Right ventricle myocardium superior (tissue), 1 donor: ENCODE data around the gene TNS2. TPM values are rescaled to one million over a fixed set of nuclear protein-coding genes. Genes with fewer than 3 reads are reported as not detected.
"Not testable (repeated sequence)": the region's sequence is repeated elsewhere in the genome, so short reads cannot be mapped to it uniquely, and the experiment has no call there.

Experiments
- ATAC-seq: fragments of 200-7000 bp; cut with Tn5 transposase; one replicate; pipeline ENCODE4 v1.9.1; 2020; ENCODE audit warnings: mild to moderate bottlenecking; ENCODE audit not compliant: poor library complexity
- DNase-seq: peaks from one replicate; pipeline ENCODE4 v3.0.0-alpha.2; 2020
- intact Hi-C: fragments of 100-400 bp; cut with DNase I; formaldehyde crosslinking; loops from one replicate; pipeline ENCODE4 v1.11.2; 2022
- microRNA-seq: library from miRNA; unstranded; fragments of <30 nt; microRNA quantifications from one replicate; pipeline ENCODE4 v1.2.0, GENCODE V29; 2020
- total RNA-seq: library from RNA; stranded (reverse); fragmentation: NEBNext Ultra II Directional; extraction: Animal tissue kit (Norgen Biotek cat#: 25700); gene quantifications from one replicate; pipeline ENCODE4 v1.2.1, GENCODE V29; 2021
- donor health status: DM: no; HTN: yes; CAD: no; lungs with severe emphysema.

TNS2 gene
- total RNA-seq, 1 donor from 2014 or later = 107 TPM

DNA sequence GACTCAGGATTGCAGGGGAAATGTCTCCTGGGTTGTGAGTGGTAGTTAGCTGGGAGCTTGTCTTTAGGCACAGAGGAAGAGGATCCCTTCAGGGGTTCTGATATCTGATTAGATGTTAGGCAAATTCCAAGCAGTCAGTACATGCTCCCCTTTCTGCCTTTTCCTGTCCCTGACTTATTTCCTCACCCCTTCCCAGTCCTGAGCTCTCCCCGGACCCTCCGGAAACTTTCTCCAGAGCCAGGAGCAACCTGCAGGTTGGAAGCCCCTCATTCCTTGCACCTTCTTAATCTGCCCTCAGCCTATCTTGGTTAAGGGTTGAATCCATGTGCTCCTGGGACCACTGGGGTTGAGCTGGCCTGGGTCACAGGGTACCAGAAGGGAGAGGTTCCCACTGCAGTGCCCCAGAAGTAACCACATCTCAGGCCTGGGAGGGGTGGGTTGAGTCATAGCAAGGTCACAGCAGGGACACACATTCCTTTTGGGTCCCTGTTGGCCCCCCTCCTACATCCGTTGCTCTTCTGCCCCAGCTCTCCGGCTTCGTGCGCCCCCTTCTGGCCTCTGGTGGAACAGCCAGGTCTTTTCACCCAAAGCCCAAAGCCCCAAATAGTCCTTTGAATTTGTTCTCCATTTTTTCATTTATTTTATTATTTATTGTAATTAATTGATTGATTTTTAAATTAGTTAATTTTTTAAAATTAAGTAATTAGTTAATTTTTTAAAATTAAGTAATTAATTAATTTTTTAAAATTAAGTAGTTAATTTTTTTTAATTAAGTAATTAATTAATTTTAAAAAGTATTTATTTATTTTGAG is 49.4 kb downstream of the TNS2 start:
- intact Hi-C loops = loop anchor here (2.0 kb wide), 1 partner anchor 32 kb away; no protein-coding TSS in a partner anchor
- DNase-seq (peak; percentile 95), ATAC-seq (peak; percentile 78)

GRCh38 chr12:53100466-53101151 is 50.7 kb downstream of the TNS2 start:
- intact Hi-C loops = no loop called here
- ATAC-seq (no peak), DNase-seq (no peak)

DNA sequence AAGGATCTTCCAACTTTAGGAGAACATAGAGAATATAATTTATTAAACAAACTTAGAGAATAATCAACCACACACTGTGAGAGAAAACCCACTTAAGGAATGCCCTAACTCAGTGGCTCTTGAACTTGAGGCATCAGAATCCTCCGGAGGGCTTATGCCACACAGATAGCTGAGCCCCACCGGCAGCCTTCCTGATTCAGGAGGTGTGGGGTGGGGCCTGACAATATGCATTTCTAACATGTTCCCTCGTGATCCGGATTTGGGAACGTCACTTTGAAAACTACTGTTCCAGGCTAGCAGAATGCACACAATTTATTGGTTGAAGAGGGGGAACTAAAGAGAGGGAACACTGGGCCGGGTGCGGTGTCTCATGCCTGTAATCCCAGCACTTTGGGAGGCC is 51.4 kb downstream of the TNS2 start:
- no peak for DNase-seq
- intact Hi-C loops = no loop called here
- no peak for ATAC-seq

GRCh38 chr12:53101931-53102781 is 52.3 kb downstream of the TNS2 start:
- intact Hi-C loops = no loop called here
- DNase-seq = no peak
- no peak for ATAC-seq

- intact Hi-C loops = no loop called here
- ATAC-seq = no peak
- no peak for DNase-seq
These were observed 53.3 kb downstream of the TNS2 start, which contains the start of gene SOAT2 for GRCh38 chr12:53102883-53103807. Gene SOAT2, plus strand, starts transcription at chr12:53103486. Its CDS starts 92 bp downstream, at chr12:53103578.

- DNase-seq (no peak), ATAC-seq (no peak)
- intact Hi-C loops = no loop called here
These were observed 54.0 kb downstream of the TNS2 start for GRCh38 chr12:53103860-53104305.

- ATAC-seq (no peak), DNase-seq (no peak)
- intact Hi-C loops = no loop called here
These were observed 55.4 kb downstream of the TNS2 start for GRCh38 chr12:53105256-53105655.

- intact Hi-C loops = no loop called here
- no peak for ATAC-seq
- DNase-seq = no peak
These were observed 56.0 kb downstream of the TNS2 start for GRCh38 chr12:53105712-53106439.

GRCh38 chr12:53107122-53107521 is 57.3 kb downstream of the TNS2 start:
- ATAC-seq = no peak
- DNase-seq = no peak
- intact Hi-C loops = no loop called here

DNA sequence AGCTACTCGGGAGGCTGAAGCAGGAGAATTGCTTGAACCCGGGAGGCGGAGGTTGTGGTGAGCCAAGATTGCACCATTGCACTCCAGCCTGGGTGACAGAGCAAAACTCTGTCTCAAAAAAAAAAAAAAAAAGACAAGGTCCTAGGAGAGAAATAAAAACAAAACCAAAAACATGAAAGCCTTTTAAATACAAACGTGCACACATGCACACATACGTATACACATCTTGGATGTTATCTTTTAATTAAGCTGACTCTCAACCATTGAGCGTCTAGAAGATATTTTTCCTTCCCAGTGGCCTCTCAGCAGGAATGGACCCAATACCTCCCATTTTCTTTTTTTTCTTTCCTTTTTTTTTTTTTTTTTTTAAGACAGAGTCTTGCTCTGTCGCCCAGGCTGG is 62.6 kb downstream of the TNS2 start:
- ATAC-seq, intact Hi-C loops, DNase-seq: not testable (repeated sequence)

- intact Hi-C loops = no loop called here
- no peak for DNase-seq
- ATAC-seq = no peak
These were observed 63.4 kb downstream of the TNS2 start for GRCh38 chr12:53113136-53113705.

- DNase-seq (no peak), ATAC-seq (no peak)
- intact Hi-C loops = no loop called here
These were observed 64.1 kb downstream of the TNS2 start for GRCh38 chr12:53113951-53114350.

Small RNA genes within 50 kb of the gene (microRNA-seq; reads per million reads assigned to microRNA genes)
- gene MIR6757 = not detected

Other genes starting within 250 kb of the TNS2 start
- gene KRT4, start 235.9 kb upstream of the TNS2 start, total RNA-seq = not detected
- not detected for gene KRT79, start 215.8 kb upstream of the TNS2 start, total RNA-seq
- gene KRT78, start 201.1 kb upstream of the TNS2 start, total RNA-seq = not detected
- gene KRT8, start 145.0 kb upstream of the TNS2 start, total RNA-seq = 104 TPM
- 7.0 TPM for gene KRT18, start 100.9 kb upstream of the TNS2 start, total RNA-seq
- gene EIF4B, start 43.6 kb upstream of the TNS2 start, total RNA-seq = 434 TPM
- 37.8 TPM for gene SPRYD3, start 29.3 kb downstream of the TNS2 start, total RNA-seq
- gene IGFBP6, start 47.6 kb downstream of the TNS2 start, total RNA-seq = 50.2 TPM
- gene SOAT2, start 53.4 kb downstream of the TNS2 start, total RNA-seq = not detected
- 29.4 TPM for gene ZNF740, start 130.7 kb downstream of the TNS2 start, total RNA-seq
- 8.2 TPM for gene CSAD, start 130.9 kb downstream of the TNS2 start, total RNA-seq
- 0.97 TPM for gene ITGB7, start 157.2 kb downstream of the TNS2 start, total RNA-seq
- gene RARG, start 182.1 kb downstream of the TNS2 start, total RNA-seq = 15.4 TPM
- gene ESPL1, start 218.2 kb downstream of the TNS2 start, total RNA-seq = 0.81 TPM
- gene PFDN5, start 245.5 kb downstream of the TNS2 start, total RNA-seq = 359 TPM
- gene MYG1, start 249.6 kb downstream of the TNS2 start, total RNA-seq = 37.0 TPM